HepG2 (cell line): Measurements from ENCODE around the gene BTBD1. TPM values are rescaled to one million over a fixed set of nuclear protein-coding genes. Genes with fewer than 3 reads are reported as not detected.

Experiments used
- DR1 ChIP-seq: sonication (generic); formaldehyde crosslinking; IDR thresholded peaks from 2 replicates; pipeline ENCODE4 v1.8.0; 2021; ENCODE audit warnings: mild to moderate bottlenecking, missing genetic modification reagents, inconsistent platforms
- HOXA9 ChIP-seq: sonication (generic); formaldehyde crosslinking; IDR thresholded peaks from 2 replicates; pipeline ENCODE4 v1.8.1; 2022; ENCODE audit warnings: missing genetic modification reagents, mild to moderate bottlenecking, moderate library complexity, borderline replicate concordance
- KDM5A ChIP-seq: fragments of 200-600 bp; sonication (generic); IDR thresholded peaks from 2 replicates; pipeline ENCODE4 v1.7.0; 2018; ENCODE audit warnings: antibody characterized with exemption, mild to moderate bottlenecking, low read length, borderline replicate concordance
- PAF1 ChIP-seq: IDR thresholded peaks from 2 replicates; pipeline ENCODE4 v1.6.1; 2016; ENCODE audit warnings: missing genetic modification reagents, missing compliant biosample characterization
- PTBP1 ChIP-seq: fragments of 200-400 bp; formaldehyde crosslinking; IDR thresholded peaks from 2 replicates; pipeline ENCODE4 v1.6.1; 2018; ENCODE audit warnings: low read length, low read depth; ENCODE audit not compliant: poor library complexity, severe bottlenecking
- SOX6 ChIP-seq, 2 experiments: fragments of 450-650 bp in 1 of 2; sonication (generic) in 1 of 2; formaldehyde crosslinking in 1 of 2; IDR thresholded peaks; 2 replicates each; pipeline versions ENCODE4 v1.4.0 to v1.6.1; 2017 to 2020; ENCODE audit warnings: antibody characterized with exemption in 1 of 2, mild to moderate bottlenecking in 1 of 2, missing genetic modification reagents in 1 of 2
- TMF1 ChIP-seq: sonication (generic); formaldehyde crosslinking; IDR thresholded peaks from 2 replicates; pipeline ENCODE4 v1.8.1; 2022; ENCODE audit warnings: low read depth, missing genetic modification reagents
- ZBTB21 ChIP-seq: sonication (generic); formaldehyde crosslinking; IDR thresholded peaks from 2 replicates; pipeline ENCODE4 v1.4.0; 2020; ENCODE audit warnings: missing genetic modification reagents
- ZBTB25 ChIP-seq: IDR thresholded peaks from 2 replicates; pipeline ENCODE4 v1.6.1; 2018; ENCODE audit warnings: missing genetic modification reagents
- ZFP91 ChIP-seq: sonication (generic); formaldehyde crosslinking; IDR thresholded peaks from 2 replicates; pipeline ENCODE4 v1.9.0; 2022; ENCODE audit warnings: missing genetic modification reagents, mild to moderate bottlenecking, borderline replicate concordance
- ZNF12 ChIP-seq: sonication (generic); formaldehyde crosslinking; IDR thresholded peaks from 2 replicates; pipeline ENCODE4 v1.5.0; 2020; ENCODE audit warnings: missing genetic modification reagents
- ZNF124 ChIP-seq: sonication (generic); formaldehyde crosslinking; IDR thresholded peaks from 2 replicates; pipeline ENCODE4 v1.4.0; 2020; ENCODE audit warnings: missing genetic modification reagents
- ZNF138 ChIP-seq: sonication (generic); formaldehyde crosslinking; IDR thresholded peaks from 2 replicates; pipeline ENCODE4 v1.5.0; 2020; ENCODE audit warnings: mild to moderate bottlenecking, low read depth, missing genetic modification reagents
- ZNF224 ChIP-seq: sonication (generic); formaldehyde crosslinking; IDR thresholded peaks from 2 replicates; pipeline ENCODE4 v1.5.0; 2020; ENCODE audit warnings: mild to moderate bottlenecking, missing genetic modification reagents
- ZNF280D ChIP-seq: sonication (generic); formaldehyde crosslinking; IDR thresholded peaks from 2 replicates; pipeline ENCODE4 v1.5.1; 2020; ENCODE audit warnings: mild to moderate bottlenecking, missing genetic modification reagents
- ZNF512B ChIP-seq: sonication (generic); formaldehyde crosslinking; IDR thresholded peaks from 2 replicates; pipeline ENCODE4 v1.5.1; 2020; ENCODE audit warnings: missing genetic modification reagents, mild to moderate bottlenecking, borderline replicate concordance
- ZNF550 ChIP-seq: sonication (generic); formaldehyde crosslinking; IDR thresholded peaks from 2 replicates; pipeline ENCODE4 v1.4.0; 2020; ENCODE audit warnings: mild to moderate bottlenecking, missing genetic modification reagents, borderline replicate concordance
- ZNF589 ChIP-seq: sonication (generic); formaldehyde crosslinking; conservative IDR thresholded peaks from 2 replicates; pipeline ENCODE4 v1.8.0; 2022; ENCODE audit warnings: mild to moderate bottlenecking, moderate library complexity, missing genetic modification reagents
- ZNF773 ChIP-seq: sonication (generic); formaldehyde crosslinking; IDR thresholded peaks from 2 replicates; pipeline ENCODE4 v1.4.0; 2020; ENCODE audit warnings: missing genetic modification reagents, borderline replicate concordance
- polyA plus RNA-seq, 8 experiments: library from polyadenylated mRNA; depleted of rRNA in 3 of 8; stranded (reverse) in 7 of 8; unstranded in 1 of 8; fragments of >200 nt; fragmentation: Illumina TruSeq in 4 of 8; extraction: Trizol in 4 of 8; gene quantifications; 2 replicates each; pipeline versions ENCODE4 v1.2.1 to v1.2.3, GENCODE V29; 2011 to 2016; ENCODE audit warnings: low read depth in 4 of 8, missing spikeins in 1 of 8, mixed read lengths in 1 of 8; ENCODE audit not compliant: insufficient read depth in 1 of 8
- total RNA-seq, 5 experiments: library from RNA; depleted of rRNA; stranded (reverse); fragments of >200 nt; fragmentation: Illumina TruSeq; extraction: Trizol; gene quantifications; 2 replicates each; pipeline ENCODE4 v1.2.3, GENCODE V29; 2016; ENCODE audit warnings: low read depth in 1 of 5

BTBD1 gene
- total and polyA plus RNA-seq, 2 of the 13 experiments (the other 11 are each of a cell fraction or from before 2014, with no cell fraction given), result 32.1 to 53.9 TPM

GRCh38 chr15:83011271-83012075 lies 55.6 kb downstream of the BTBD1 start, which contains the start of gene C15orf40 (continued):
- TF ChIP-seq SOX6 (IDR thresholded peaks at IDR 0.05), result no peak
- TF ChIP-seq SOX6 (CRISPR knock-in tag; IDR thresholded peaks at IDR 0.05), result peak; percentile 75
- TF ChIP-seq HOXA9 (CRISPR knock-in tag), result peak; percentile 85; the same call in 1 of the 2 replicates
- 0 out of 2 replicates have a peak, but pooled peaks have one; percentile 35 for TF ChIP-seq TMF1 (CRISPR knock-in tag)
- TF ChIP-seq ZNF550, result no peak
- TF ChIP-seq ZNF773 (CRISPR knock-in tag), result peak; percentile 43; the same call in 1 of the 2 replicates
- TF ChIP-seq ZNF224 (CRISPR knock-in tag), result 0 out of 2 replicates have a peak, but pooled peaks have one; percentile 81
- TF ChIP-seq PTBP1, result no peak
- no peak for TF ChIP-seq PAF1 (CRISPR knock-in tag)
- peak; percentile 91 for TF ChIP-seq KDM5A
- TF ChIP-seq ZNF589 (CRISPR knock-in tag), result peak; percentile 87
- peak; percentile 81 for TF ChIP-seq DR1 (CRISPR knock-in tag)
- no peak for TF ChIP-seq ZBTB21 (CRISPR knock-in tag)
- peak; percentile 93 for TF ChIP-seq ZFP91
- TF ChIP-seq ZNF512B (CRISPR knock-in tag), result 0 out of 2 replicates have a peak, but pooled peaks have one; percentile 24
- no peak for TF ChIP-seq ZNF124 (CRISPR knock-in tag)
- no peak for TF ChIP-seq ZBTB25 (CRISPR knock-in tag)
- peak; percentile 63; the same call in 1 of the 2 replicates for TF ChIP-seq ZNF138
- no peak for TF ChIP-seq ZNF12 (CRISPR knock-in tag)
- peak; percentile 83; the same call in 1 of the 2 replicates for TF ChIP-seq ZNF280D (CRISPR knock-in tag)
